Activated CD4-positive, CD25-positive, alpha-beta regulatory T cell treated with anti-CD3 and anti-CD28 coated beads, Interleukin-2, amount 50 U/mL, for 24 hours (primary cell): ENCODE results near the gene ADAMTS14.

Experiments
- ATAC-seq, 2 donors: fragments of 150-1000 bp; cut with Tn5 transposase; one replicate each; pipeline ENCODE4 v1.10.0; 2021; ENCODE audit warnings: mild to moderate bottlenecking in 1 of 2, moderate library complexity in 1 of 2

Gene ADAMTS14

DNA sequence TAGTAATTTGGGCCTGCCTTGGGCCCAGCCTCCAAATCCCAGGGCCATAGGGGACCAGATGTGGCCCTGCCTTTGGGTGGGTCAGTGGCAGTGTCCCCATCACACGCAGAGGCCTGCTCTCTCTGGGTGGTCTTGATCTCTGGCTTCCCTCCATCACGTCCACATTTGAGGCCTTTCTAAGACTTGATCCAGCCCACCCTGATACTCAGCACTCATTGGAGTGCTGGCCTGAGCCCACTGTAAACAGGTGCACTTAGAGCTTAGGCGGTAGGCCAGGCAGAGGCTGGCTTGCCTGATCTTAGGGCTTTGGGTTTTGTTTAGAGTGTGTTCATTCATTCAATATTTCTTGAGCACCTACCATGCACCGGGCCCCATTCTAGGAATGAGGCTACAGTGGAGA, 60.3 kb downstream of the ADAMTS14 start:
- no peak for ATAC-seq

DNA sequence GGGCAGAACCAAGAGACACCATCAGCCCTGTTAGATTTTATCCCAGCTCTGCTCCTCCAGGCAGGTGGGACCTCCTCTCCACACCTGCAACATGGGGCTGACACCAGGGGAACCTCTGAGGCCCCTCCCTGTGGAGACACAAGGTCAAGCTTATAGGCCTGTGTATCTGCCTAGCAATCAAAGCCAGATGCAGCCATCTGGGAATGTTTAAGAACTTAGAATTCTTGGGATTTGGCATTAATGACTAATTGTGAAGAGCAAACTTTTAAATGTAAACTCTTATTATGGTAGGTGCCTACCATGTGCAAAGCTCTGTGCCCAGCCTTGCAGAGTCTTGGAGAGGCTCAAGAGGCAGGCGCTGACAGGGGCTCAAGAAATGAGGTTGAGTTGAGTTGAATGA, 60.7 kb downstream of the ADAMTS14 start:
- ATAC-seq: no peak

DNA sequence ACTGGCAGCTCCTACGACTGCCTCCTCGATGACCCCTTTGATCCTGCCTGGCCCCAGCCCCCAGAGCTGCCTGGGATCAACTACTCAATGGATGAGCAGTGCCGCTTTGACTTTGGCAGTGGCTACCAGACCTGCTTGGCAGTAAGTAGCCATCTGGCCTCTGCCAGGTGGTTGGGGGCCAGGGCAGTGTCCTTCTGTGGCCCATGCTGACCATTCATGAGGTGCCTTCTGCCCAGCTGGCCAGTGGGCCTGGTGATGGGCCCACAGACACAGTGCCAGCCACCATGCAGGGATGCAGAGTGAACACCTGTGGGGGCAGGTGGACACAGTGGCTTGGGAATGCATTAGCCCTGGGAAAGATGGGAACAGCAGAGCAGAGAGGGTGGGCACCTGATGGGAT, 62.9 kb downstream of the ADAMTS14 start:
- no peak for ATAC-seq

DNA sequence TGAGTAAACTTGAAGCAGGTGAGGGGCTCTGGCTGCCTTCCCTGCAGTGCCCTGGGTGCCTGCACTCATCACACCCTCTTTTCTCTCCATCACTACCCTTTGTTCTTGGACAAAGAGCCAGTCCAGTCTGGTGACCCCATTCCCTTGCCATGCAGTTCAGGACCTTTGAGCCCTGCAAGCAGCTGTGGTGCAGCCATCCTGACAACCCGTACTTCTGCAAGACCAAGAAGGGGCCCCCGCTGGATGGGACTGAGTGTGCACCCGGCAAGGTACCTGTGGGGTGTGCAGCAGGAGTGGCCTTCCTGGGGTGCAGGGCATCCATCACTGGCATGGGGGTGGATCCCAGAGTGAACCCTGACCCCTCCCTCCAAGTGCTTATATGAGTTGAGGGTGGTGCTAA, 64.2 kb downstream of the ADAMTS14 start:
- ATAC-seq: no peak

DNA sequence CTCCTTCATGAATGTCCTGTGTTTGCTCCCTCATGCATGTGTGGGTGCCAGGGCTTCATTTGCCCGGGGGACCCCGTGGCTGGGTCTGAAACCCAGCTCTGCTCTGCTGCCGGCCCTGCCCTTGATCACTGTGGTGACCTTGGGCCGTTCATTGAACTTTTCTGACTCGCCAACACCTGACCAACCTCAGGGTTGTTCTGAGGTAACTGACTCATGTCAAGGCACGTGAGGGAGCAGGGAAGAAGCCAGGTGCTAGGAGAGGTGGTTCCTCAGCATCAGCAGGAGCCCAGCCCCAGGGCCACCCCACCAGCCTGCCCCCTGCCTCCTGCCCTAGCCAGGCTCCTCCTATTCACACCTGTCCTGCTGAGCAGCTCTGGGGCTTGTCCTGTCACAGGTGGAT, 64.9 kb downstream of the ADAMTS14 start:
- ATAC-seq: no peak

DNA sequence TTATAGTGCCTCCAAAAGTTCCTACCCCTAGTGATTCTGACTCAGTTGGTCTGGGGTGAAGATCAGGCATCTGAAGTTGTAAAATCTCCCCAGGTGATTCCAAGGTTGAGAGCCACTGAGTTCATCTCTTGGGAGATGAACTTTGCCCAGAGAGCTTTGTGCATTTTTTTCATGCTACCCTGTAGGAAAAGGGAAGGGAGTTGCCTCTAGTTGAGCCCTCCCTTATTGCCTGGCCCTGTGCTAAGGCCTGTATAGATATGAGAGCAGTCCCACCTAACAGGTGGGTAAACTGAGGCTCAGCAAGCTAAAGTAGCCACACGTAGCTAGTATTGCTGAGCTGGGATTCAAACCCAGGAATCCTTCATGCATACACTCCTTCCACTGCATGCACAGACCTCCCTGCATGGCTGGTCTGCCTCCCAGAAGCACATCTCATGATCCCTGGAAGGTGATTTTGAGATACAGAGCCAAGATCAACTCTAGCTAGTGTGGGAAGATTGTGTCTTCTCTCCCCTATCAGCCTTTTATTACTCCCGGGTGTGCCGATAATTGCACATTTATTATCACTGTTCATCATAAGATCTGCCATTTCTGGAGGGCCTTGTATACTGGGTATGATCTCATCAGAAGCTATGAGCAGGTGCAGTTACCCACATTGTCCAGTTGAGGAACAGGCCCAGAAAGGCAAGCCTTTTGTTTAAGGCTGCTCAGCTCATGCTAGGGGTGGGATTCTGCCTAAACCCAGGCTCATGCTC, 65.9 kb downstream of the ADAMTS14 start:
- ATAC-seq: no peak

DNA sequence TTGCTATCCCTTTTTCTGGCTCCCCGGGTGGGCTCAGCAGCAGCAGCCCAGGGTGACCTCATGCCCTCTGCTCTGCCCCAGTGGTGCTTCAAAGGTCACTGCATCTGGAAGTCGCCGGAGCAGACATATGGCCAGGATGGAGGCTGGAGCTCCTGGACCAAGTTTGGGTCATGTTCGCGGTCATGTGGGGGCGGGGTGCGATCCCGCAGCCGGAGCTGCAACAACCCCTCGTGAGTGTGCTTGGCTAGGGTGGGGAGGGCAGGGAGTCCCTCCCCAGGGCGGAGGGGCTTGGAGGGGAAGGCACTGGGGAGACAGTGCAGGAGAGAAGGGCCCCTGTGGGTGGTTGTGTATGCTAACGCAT, 66.4 kb downstream of the ADAMTS14 start:
- ATAC-seq: no peak

DNA sequence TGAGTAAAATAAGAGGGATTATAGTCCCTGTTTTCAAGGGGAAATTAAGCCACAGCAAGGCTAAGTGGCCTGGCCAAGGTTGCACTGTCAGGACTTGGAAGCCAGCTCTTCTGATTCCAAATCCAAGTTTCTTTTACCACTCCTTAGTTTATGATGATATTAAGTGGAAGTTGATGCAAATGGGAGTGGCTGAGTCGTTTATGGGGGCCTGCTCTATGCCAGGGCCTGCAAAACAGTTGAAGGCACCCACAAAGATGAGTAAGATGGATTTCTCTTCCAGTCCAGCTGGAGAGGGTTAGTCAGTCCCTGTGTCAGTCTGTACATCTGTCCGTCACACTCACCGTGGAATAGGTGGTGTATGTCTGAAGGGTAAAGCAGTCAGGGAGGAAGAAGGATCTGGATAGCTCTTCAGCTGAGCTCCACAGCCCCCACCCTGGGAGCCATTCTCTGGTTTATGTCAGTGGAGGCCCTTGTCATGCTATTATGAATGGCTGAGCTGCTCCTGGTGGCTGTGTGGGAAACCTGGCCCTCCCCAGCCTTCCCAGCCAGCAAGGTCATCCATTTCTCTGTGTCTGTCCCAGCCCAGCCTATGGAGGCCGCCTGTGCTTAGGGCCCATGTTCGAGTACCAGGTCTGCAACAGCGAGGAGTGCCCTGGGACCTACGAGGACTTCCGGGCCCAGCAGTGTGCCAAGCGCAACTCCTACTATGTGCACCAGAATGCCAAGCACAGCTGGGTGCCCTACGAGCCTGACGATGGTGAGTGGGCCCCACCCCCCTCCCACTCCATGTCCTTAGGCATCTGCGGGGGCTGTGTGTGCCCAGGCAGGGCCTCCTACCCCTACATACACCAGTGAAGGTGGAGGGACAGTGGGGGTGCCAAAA, 68.3 kb downstream of the ADAMTS14 start:
- ATAC-seq: no peak

DNA sequence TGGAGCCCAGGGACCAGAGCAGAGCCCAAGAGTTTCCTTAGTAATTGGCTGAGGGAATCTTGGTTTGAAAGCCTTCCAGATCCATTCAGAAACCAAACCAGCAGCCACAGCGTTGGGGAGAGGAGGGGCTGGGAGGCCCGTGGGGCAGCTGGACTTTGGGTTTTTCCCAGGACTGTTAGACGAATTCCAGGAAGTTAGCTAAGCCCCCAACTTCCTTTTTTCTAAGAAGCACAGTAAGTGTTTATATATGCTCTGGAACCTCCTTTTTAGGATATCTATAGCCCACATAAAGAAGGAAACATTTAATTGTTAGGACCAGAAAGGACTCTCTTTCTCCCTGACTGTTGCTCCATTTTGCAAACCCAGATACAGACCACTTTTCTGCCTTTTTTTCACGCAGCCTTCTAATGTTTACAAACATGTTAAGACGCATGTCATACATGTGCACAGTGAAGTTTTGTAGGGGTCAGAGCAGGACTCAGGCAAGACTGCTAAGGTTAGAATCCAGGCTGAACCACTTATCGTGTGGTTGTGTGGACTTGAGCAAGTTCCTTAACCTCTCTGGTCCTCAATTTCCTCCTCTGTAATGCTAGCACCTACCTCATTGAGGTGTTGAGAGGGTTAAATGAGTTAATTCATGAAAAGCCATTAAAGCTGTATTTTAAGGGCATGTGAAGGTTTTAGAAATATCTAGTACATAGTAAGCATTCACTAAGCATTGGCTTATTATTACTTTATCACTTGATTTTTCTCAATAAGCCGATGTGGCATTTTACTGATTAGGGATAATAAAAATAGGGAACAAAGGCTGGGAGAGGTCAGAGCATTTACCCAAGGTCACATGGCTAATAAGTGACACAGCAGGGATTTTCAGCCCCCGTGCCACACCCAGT, 70.5 kb downstream of the ADAMTS14 start:
- no peak for ATAC-seq

DNA sequence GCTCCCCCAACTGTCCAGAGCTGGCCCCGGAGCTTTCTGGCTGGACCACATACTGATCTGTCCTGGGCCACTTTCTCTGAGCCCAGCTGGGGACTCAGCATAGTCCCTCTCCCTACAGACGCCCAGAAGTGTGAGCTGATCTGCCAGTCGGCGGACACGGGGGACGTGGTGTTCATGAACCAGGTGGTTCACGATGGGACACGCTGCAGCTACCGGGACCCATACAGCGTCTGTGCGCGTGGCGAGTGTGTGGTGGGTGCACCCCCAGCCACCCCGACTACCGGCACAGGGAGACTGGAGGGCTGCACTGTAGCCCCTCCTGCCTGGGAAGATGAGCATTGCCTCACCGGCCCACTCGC, 71.1 kb downstream of the ADAMTS14 start:
- ATAC-seq: no peak

DNA sequence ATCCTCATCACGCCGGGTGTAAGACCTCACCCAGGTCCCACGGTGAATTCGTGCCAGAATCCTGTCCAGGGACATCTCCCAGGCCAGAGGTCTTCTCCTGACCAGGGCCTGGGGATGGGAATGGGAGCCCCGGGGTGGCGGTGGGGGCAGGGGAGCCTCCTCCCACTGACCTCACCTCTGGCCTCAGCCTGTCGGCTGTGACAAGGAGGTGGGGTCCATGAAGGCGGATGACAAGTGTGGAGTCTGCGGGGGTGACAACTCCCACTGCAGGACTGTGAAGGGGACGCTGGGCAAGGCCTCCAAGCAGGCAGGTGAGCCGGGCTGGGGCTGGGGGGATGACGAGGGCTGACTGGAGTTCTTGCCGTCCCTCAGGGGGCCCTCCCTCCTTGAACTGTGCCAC, 71.6 kb downstream of the ADAMTS14 start:
- ATAC-seq: no peak

DNA sequence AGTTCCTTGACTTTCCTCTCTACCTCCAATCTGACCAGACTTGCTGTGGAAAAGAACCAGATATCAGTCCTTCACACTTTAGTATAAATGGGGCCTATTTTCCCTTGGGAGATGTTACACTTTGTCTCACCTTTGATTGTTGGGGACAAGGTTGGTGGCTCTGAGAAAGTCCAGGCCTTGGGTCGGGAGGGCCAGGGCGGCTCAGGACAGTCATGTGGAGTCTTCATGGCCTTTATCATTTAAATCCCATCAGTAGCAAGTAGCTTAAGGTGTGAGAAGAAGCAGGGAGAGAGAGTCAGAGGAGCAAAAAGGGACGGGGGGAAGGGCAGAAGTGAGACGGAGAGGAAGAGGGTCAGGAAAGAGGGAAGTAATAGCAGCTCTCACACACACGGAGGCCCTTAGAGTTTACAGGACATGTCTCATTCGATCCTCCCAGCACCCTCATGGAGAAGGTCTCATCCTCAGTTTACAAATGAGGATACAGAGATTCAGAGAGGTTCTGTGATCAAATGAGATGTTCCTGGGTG, 72.4 kb downstream of the ADAMTS14 start:
- no peak for ATAC-seq

DNA sequence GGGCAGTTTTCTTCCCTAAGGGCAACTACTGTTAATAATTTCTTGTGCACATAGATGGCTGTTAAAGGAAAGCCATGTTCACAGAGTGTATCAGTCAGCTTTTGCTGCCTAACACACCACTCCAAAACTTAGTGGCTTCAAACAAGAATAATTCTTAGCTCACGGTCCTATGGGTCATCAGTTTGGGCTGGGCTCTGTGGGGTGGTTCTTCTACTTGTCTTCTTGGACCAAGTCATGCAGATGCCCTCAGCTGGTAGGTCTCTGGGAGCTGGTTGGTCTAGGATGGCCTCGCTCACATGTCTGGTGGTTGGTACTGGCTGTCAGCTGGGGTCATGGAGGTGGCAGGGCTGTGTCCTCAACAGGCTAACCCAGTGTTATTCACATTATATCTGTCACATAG, 73.2 kb downstream of the ADAMTS14 start:
- ATAC-seq: no peak

DNA sequence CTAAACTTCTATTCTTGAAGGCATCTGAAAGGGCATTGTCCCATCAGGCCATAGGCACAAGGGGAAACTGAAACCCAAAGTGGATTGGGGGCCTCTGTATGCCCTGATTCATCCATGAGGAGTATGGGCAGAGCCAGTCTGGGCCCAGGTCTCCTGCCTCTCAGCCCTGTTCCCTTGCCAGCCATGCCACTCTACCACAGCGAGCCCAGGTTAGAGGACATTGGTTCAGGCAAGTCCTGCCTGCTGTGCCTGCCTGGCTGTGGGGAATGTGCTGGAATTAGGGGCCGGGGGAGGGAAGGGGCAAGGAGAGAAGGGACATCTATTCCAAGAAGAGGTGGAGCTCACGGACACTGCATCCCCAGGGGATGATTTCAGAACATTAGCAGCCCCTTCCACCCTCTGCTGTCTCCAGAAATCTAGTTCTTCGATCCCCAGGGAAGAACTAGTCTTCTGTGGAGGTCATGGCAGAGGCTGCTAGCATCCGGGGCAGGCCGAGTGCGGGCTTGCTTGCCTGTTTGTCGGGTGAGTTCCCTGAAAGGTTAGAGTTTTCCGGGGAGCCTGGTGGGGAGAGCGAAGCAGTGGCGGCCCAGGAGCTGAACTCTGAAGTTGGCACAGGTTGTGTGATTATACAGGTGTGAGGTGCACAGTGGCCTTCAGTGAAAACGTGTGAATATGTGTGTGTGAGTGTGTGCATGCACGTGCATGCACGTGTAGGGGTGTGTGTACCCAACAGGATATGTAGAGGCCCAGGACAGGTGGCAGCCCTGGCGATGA, 75.1 kb downstream of the ADAMTS14 start:
- ATAC-seq: no peak

DNA sequence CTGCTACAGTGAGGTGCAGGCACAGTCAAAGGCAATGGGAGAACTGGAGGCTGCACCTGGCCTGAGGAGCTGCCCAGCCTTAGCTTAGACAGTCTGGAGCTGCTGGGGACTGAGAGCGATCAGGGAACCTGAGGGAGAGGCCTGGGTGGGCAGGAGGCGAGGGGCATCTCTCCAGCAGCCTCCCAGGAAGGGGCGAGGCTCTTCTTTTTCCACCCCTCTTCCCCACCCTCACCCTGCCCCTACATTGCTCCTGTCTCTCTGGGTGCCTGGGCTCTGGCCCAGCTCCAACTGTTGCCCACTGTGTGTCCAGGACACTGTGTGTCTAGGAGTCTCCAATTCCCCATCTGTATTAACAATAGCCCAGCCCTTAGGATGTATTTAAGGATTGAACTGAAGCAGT, 76.0 kb downstream of the ADAMTS14 start:
- ATAC-seq: no peak

DNA sequence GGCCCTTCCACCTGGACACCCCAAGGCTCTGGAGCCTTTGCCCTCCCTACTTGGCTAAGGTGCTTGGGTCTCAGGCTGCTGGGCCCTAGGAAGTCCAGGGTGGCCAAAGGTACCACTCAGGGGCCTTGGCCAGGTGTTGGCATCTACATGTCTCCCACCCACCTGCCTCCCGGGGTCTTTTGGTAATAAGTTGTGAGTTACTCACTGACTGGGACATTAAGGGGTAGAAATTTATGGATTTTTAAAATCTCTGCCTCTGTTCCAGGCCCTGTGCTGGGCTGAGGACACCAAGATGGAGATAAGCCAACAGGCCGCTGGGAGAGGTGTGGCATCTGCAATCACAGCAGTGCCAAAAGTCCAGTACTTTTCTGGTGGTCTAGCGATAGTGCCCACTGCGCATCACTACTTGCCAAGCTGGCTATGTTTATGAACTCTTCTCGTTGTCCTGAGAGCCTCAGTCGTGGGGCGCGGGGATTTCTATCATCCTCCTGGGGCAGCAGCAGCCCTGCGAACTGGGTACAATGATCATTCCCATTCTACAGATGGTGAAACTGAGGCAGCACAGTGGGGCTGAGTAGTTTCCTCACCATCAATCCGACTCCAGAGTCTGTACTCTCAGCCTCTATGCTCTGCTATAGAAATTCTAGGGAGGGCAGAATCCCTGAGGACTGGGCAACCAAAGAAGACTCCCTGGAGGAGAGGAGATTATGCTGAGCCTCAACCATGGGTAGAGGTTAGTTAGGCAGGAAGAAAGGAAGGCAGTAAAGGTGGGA, 76.7 kb downstream of the ADAMTS14 start:
- ATAC-seq: no peak

DNA sequence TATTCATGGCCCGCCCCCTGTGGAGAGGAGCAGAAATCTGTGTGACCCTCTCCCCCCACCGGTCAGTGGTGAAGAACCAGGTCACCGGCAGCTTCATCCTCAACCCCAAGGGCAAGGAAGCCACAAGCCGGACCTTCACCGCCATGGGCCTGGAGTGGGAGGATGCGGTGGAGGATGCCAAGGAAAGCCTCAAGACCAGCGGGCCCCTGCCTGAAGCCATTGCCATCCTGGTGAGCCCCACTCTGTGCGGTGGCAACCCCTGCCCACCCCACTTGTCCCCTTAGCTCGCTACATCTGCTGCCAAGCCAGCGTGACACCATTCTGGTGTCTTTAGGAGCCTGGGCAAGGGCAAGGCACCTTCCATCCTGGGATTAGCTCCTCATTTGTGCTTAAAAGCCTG, 77.5 kb downstream of the ADAMTS14 start:
- no peak for ATAC-seq

DNA sequence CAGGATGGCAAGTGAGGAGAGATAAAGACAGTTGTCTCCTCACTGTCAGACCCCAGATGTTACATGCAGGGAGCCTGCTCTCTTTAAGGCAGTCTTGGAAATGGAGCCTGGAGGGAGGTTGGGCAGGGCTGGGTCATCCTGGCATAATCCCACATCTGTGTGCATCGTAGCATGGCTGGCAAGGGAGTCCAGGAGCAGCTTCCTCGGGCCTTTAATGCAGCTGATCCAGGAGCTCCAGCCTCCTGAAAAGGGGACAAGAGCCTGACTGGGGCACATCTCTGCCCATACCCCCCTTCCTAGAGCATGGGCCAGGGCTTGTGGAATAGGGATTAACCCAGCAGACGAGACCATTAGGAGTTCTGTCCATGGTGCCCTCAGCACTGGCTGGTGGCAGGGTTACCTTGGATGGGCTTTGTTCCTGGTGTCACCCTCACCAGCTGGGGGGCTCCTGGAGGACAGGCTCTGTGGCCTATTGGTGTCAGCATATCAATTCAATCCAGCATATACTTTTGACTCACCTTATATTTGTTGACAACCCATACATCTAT, 77.9 kb downstream of the ADAMTS14 start:
- no peak for ATAC-seq

DNA sequence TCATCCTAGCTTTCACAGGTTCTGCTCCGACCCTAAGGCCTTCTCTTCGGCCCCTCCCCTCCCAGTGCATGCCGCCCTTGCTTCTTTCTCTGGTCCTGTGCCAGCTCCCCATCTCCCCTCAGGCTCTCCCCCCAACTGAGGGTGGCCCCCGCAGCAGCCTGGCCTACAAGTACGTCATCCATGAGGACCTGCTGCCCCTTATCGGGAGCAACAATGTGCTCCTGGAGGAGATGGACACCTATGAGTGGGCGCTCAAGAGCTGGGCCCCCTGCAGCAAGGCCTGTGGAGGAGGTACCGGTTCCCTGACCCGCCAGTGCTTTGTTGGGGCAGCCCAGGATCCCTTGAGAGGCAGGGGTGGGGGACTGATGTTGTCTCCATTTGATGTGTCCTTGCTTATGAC, 79.0 kb downstream of the ADAMTS14 start:
- ATAC-seq: no peak

DNA sequence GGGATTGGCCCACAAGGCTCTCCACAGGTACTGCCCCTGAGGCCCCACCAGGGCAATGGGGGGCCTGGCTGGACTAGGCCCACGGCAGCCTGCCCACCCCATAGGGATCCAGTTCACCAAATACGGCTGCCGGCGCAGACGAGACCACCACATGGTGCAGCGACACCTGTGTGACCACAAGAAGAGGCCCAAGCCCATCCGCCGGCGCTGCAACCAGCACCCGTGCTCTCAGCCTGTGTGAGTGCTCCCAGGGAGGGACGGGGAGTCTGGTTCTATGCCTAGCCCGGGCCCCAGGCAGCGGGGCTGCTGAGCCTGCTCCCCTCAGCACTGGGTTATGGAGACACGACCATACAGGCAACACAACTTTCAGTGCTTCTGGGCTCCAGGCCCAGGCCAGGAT, 79.7 kb downstream of the ADAMTS14 start:
- no peak for ATAC-seq

DNA sequence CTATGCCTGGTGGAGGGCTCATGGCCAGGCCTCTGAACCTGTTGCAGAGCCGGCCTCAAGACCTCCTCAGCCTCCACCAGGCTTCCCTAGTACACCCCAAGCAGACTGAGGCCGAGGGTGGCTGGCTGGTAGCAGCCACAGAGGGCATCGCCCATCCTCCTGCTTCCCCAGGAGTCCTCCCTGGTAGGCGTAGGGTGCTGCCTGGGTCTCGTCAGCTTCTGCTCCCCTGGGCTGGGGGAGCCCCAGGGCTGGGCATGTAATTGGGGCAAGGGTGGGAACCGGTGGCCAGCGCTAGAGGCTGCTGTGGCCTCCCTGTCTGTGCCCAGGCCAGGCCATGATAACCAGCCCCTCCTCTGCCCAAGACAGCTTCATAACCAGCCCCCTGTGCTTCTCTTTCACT, 80.3 kb downstream of the ADAMTS14 start:
- ATAC-seq: no peak
